Fibroblast of lung (primary cell): ENCODE data around the gene ACOXL. TPM values are rescaled to one million over a fixed set of nuclear protein-coding genes. Genes with fewer than 3 reads are reported as not detected.

ENCODE experiments used
- DNase-seq, 2 donors: peaks; one replicate each; pipeline versions ENCODE4 v3.0.0 to v3.0.0-alpha.2; 2010; ENCODE audit warnings: low read depth in 2 of 2
- H2AFZ ChIP-seq: 2 replicates; pipeline ENCODE4 v1.5.1; 2012; ENCODE audit warnings: low read length, control low read depth, inconsistent platforms
- H3K27ac ChIP-seq: 2 replicates; pipeline ENCODE4 v1.5.1; 2011; ENCODE audit warnings: low read length, control low read depth; ENCODE audit not compliant: insufficient read depth
- H3K27me3 ChIP-seq: 2 replicates; pipeline ENCODE4 v1.5.1; 2011; ENCODE audit warnings: mild to moderate bottlenecking, low read length; ENCODE audit not compliant: control insufficient read depth, insufficient read depth
- H3K36me3 ChIP-seq: 2 replicates; pipeline ENCODE4 v1.5.1; 2011; ENCODE audit warnings: low read length; ENCODE audit not compliant: control insufficient read depth, insufficient read depth
- H3K4me1 ChIP-seq: 2 replicates; pipeline ENCODE4 v1.5.1; 2011; ENCODE audit warnings: low read length; ENCODE audit not compliant: control insufficient read depth, insufficient read depth; ENCODE audit errors: extremely low read depth
- H3K4me2 ChIP-seq: 2 replicates; pipeline ENCODE4 v1.5.1; 2011; ENCODE audit warnings: low read length, control low read depth; ENCODE audit not compliant: insufficient read depth; ENCODE audit errors: extremely low read depth
- H3K4me3 ChIP-seq, 4 experiments: fragments of 200-600 bp in 1 of 4; sonication (generic) in 1 of 4; replicated peaks in 1 of 4; 2 replicates each; pipeline ENCODE4 v1.5.1; 2011 to 2016; ENCODE audit warnings: low read length in 4 of 4, low read depth in 3 of 4, mild to moderate bottlenecking in 3 of 4, control low read depth in 2 of 4, inconsistent platforms in 1 of 4, mixed read lengths in 1 of 4; ENCODE audit not compliant: insufficient read depth in 1 of 4; ENCODE audit errors: control extremely low read depth in 1 of 4
- H3K79me2 ChIP-seq: 2 replicates; pipeline ENCODE4 v1.5.1; 2012; ENCODE audit warnings: mild to moderate bottlenecking, low read length, inconsistent platforms; ENCODE audit not compliant: control insufficient read depth, insufficient read depth
- H3K9ac ChIP-seq: 2 replicates; pipeline ENCODE4 v1.5.1; 2011; ENCODE audit warnings: mild to moderate bottlenecking, low read length, control low read depth; ENCODE audit not compliant: insufficient read depth
- H3K9me3 ChIP-seq: 2 replicates; pipeline ENCODE4 v1.5.1; 2012; ENCODE audit warnings: low read depth, low read length; ENCODE audit not compliant: control insufficient read depth, insufficient read depth
- H4K20me1 ChIP-seq: 2 replicates; pipeline ENCODE4 v1.5.1; 2011; ENCODE audit warnings: low read length; ENCODE audit not compliant: control insufficient read depth, insufficient read depth; ENCODE audit errors: extremely low read depth
- CTCF ChIP-seq, 2 donors: IDR thresholded peaks in 1 of 2; conservative IDR thresholded peaks in 1 of 2; 1 replicate in 1 of 2; 2 replicates in 1 of 2; pipeline ENCODE4 v1.5.1; 2011 to 2012; ENCODE audit warnings: low read length in 2 of 2, control low read depth in 1 of 2, inconsistent platforms in 1 of 2, low read depth in 1 of 2, mild to moderate bottlenecking in 1 of 2
- EZH2 ChIP-seq: IDR thresholded peaks from 2 replicates; pipeline ENCODE4 v1.5.1; 2012; ENCODE audit warnings: low read length, control low read depth, mild to moderate bottlenecking; ENCODE audit errors: missing control alignments
- polyA plus RNA-seq, 2 donors: library from polyadenylated mRNA; depleted of rRNA in 1 of 2; stranded (reverse) in 1 of 2; unstranded in 1 of 2; fragments of >200 nt; gene quantifications; 2 replicates each; pipeline ENCODE4 v1.2.1, GENCODE V29; 2011 to 2012; ENCODE audit warnings: missing spikeins in 1 of 2
- total RNA-seq: library from RNA; depleted of rRNA; stranded (reverse); fragments of >200 nt; gene quantifications from 2 replicates; pipeline ENCODE4 v1.2.1, GENCODE V29; 2014

ACOXL gene
- total and polyA plus RNA-seq, 2 donors (not counting 1 experiment from before 2014, with no cell fraction given) = not detected

- no peak overlapping the region for H3K27ac ChIP-seq
- peaks cover 24% of the 10 kb centered on the region for H3K27me3 ChIP-seq
- no peaks in the 10 kb centered on the region for H4K20me1 ChIP-seq
- H3K4me3 ChIP-seq = no peak overlapping the region
- TF ChIP-seq CTCF (conservative IDR thresholded peaks at IDR 0.05 in 1 of 2, IDR thresholded peaks at IDR 0.05 in 1 of 2; ENCODE audit: low read depth in 1 of 2, low read length in 2 of 2) (no peak), EZH2 (no peak)
- no peaks in the 10 kb centered on the region for H3K9me3 ChIP-seq
- no peak overlapping the region for H3K9ac ChIP-seq
- DNase-seq = no peak
- no peak overlapping the region for H3K4me2 ChIP-seq
- H2AFZ ChIP-seq = no peak overlapping the region
- H3K79me2 ChIP-seq = no peaks in the 10 kb centered on the region
- H3K4me1 ChIP-seq = no peaks in the 10 kb centered on the region
- H3K36me3 ChIP-seq = no peaks in the 10 kb centered on the region
These were observed 12.1 kb downstream of the ACOXL start for GRCh38 chr2:110744429-110744828.

- H3K79me2 ChIP-seq = no peaks in the 10 kb centered on the region
- no peak overlapping the region for H3K27ac ChIP-seq
- no peaks in the 10 kb centered on the region for H3K36me3 ChIP-seq
- no peak overlapping the region for H3K4me3 ChIP-seq
- no peak overlapping the region for H3K9ac ChIP-seq
- no peak overlapping the region for H3K4me2 ChIP-seq
- no peaks in the 10 kb centered on the region for H3K4me1 ChIP-seq
- TF ChIP-seq EZH2 = no peak
- TF ChIP-seq CTCF (conservative IDR thresholded peaks at IDR 0.05 in 1 of 2, IDR thresholded peaks at IDR 0.05 in 1 of 2; ENCODE audit: low read depth in 1 of 2, low read length in 2 of 2) = no peak
- H3K9me3 ChIP-seq = no peaks in the 10 kb centered on the region
- no peak overlapping the region for H2AFZ ChIP-seq
- no peaks in the 10 kb centered on the region for H4K20me1 ChIP-seq
- peaks cover 24% of the 10 kb centered on the region for H3K27me3 ChIP-seq
- no peak for DNase-seq
These were observed 12.7 kb downstream of the ACOXL start for GRCh38 chr2:110745048-110745447.

GRCh38 chr2:110746586-110747521 lies 14.5 kb downstream of the ACOXL start:
- Histone ChIP-seq H3K36me3 (no peaks in the 10 kb centered on the region), H3K9ac (no peak overlapping the region), H3K4me1 (no peaks in the 10 kb centered on the region), H3K79me2 (no peaks in the 10 kb centered on the region), H3K4me3 (no peak overlapping the region), H3K27me3 (peaks cover 21% of the 10 kb centered on the region), H3K9me3 (no peaks in the 10 kb centered on the region), H2AFZ (no peak overlapping the region), H3K27ac (no peak overlapping the region), H3K4me2 (no peak overlapping the region), H4K20me1 (no peaks in the 10 kb centered on the region)
- no peak for DNase-seq
- no peak for TF ChIP-seq EZH2
- no peak for TF ChIP-seq CTCF (conservative IDR thresholded peaks at IDR 0.05 in 1 of 2, IDR thresholded peaks at IDR 0.05 in 1 of 2; ENCODE audit: low read depth in 1 of 2, low read length in 2 of 2)
